Stimulated activated naive B cell treated with anti-CD40 and anti-IgM and Interleukin-4, amounts not matched to agents 10 μg/mL and 1 μg/mL and 100 μg/mL, for 72 hours (primary cell): ENCODE results near the gene NAV2.
A peak's percentile ranks its signal among the peaks of the same experiment; 100 is the strongest.

Experiments used
- ATAC-seq, 2 donors: fragments of 150-1000 bp; cut with Tn5 transposase; replicated peaks; 2 replicates each; pipeline ENCODE4 v1.10.0; 2021; ENCODE audit warnings: moderate library complexity in 1 of 2
- DNase-seq: peaks from one replicate; pipeline ENCODE4 v3.0.0; 2021
- H3K27ac Mint-ChIP-seq: one replicate; pipeline ENCODE4 v1.8.0; 2022; ENCODE audit warnings: mild to moderate bottlenecking, mixed read lengths
- H3K27me3 Mint-ChIP-seq, 2 donors: one replicate each; pipeline ENCODE4 v1.8.0; 2022; ENCODE audit warnings: mixed read lengths in 2 of 2
- H3K36me3 Mint-ChIP-seq, 2 donors: one replicate each; pipeline ENCODE4 v1.8.0; 2022; ENCODE audit warnings: mixed read lengths in 2 of 2, mild to moderate bottlenecking in 1 of 2
- H3K4me1 Mint-ChIP-seq, 2 donors: one replicate each; pipeline ENCODE4 v1.8.0; 2022; ENCODE audit warnings: mixed read lengths in 2 of 2, mild to moderate bottlenecking in 1 of 2
- H3K4me3 Mint-ChIP-seq, 2 donors: one replicate each; pipeline ENCODE4 v1.8.0; 2022; ENCODE audit warnings: mild to moderate bottlenecking in 2 of 2, mixed read lengths in 2 of 2, moderate library complexity in 1 of 2
- H3K9me3 Mint-ChIP-seq, 2 donors: one replicate each; pipeline ENCODE4 v1.8.0; 2022; ENCODE audit warnings: mixed read lengths in 2 of 2, mild to moderate bottlenecking in 1 of 2

Gene NAV2

GRCh38 chr11:19963697-19964387 lies 251.2 kb downstream of the NAV2 start:
- peak; percentile 39 to 53 for ATAC-seq
- DNase-seq, result no peak
- Mint-ChIP-seq H3K4me3 (no peak overlapping the region), H3K36me3 (peaks cover 0 to 4% of the 10 kb centered on the region in 2 donors), H3K9me3 (no peaks in the 10 kb centered on the region), H3K27me3 (peaks cover 17 to 43% of the 10 kb centered on the region in 2 donors), H3K27ac (no peak overlapping the region), H3K4me1 (peaks cover 21 to 32% of the 10 kb centered on the region in 2 donors)

GRCh38 chr11:19966441-19966840 lies 253.8 kb downstream of the NAV2 start:
- H3K36me3 Mint-ChIP-seq, result peaks cover 0 to 4% of the 10 kb centered on the region in 2 donors
- no peak overlapping the region for H3K4me3 Mint-ChIP-seq
- H3K27me3 Mint-ChIP-seq, result peaks cover 23 to 54% of the 10 kb centered on the region in 2 donors
- H3K4me1 Mint-ChIP-seq, result peaks cover 24 to 46% of the 10 kb centered on the region in 2 donors
- H3K27ac Mint-ChIP-seq, result no peak overlapping the region
- DNase-seq, result no peak
- H3K9me3 Mint-ChIP-seq, result no peaks in the 10 kb centered on the region
- no peak for ATAC-seq

DNA sequence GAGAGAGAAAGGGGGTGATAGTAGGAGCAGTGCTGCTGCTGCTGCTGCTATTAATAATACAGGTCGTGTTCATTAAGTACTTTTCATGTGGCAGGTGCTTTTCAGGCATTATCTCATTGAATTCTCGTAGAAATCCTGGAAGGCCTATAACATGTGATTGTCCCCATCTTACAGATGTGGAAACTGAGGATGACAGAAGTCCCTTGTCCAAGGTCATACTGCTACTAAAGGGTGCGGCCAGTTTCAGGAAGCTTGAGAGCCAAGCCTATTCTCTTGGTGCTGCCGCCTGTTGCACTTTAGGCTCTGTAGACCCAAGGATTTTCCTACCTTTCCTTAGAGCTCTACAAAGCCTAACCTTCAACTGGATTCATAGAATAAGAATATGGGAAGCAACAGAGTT lies 254.3 kb downstream of the NAV2 start:
- ATAC-seq, result no peak
- Mint-ChIP-seq H3K4me1 (peaks cover 24 to 48% of the 10 kb centered on the region in 2 donors), H3K27me3 (peaks cover 23 to 54% of the 10 kb centered on the region in 2 donors), H3K9me3 (no peaks in the 10 kb centered on the region), H3K27ac (no peak overlapping the region), H3K4me3 (no peak overlapping the region), H3K36me3 (peaks cover 0 to 4% of the 10 kb centered on the region in 2 donors)
- DNase-seq, result no peak

DNA sequence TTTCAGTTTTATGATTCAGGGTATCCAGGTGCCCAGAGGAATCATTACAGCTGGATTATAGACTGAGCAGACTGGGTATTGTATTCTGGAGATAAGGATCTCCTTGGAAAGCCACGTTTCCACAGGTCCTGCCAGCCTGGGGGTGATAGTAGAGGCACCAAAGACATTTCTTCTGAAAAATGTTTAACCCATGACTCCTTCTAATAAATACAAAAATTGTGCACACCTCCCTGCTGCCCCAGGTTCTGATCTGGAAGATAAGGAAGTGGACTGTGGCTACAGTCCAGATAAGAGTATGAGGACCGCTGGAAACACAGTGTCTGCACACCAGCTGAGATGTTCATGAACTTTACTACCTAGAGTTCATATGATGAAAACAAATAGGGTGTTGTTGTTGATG lies 255.2 kb downstream of the NAV2 start:
- H3K9me3 Mint-ChIP-seq, result no peaks in the 10 kb centered on the region
- peaks cover 23 to 54% of the 10 kb centered on the region in 2 donors for H3K27me3 Mint-ChIP-seq
- no peak overlapping the region for H3K4me3 Mint-ChIP-seq
- DNase-seq (no peak), ATAC-seq (no peak)
- H3K36me3 Mint-ChIP-seq, result peaks cover 0 to 4% of the 10 kb centered on the region in 2 donors
- no peak overlapping the region for H3K27ac Mint-ChIP-seq
- peaks cover 24 to 46% of the 10 kb centered on the region in 2 donors for H3K4me1 Mint-ChIP-seq

DNA sequence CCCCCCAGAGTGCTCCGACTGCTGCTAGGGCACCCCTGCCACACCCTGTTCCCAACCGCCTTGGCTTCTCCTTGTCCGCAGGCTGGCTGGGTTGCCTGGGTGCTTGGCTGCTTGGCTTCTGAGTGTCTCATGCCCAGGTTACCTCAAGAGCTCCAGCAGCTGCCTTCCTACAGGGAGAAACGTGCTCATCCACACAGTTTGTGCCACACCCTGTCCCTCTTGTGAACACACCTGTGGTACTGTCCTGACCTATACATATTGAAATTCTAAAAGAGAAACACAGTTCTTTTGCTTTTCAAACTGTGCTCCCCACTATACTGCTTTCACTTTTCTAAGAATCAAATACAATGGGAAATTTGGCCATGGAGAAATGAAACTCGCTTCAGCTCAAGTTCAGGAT lies 256.2 kb downstream of the NAV2 start:
- H3K4me1 Mint-ChIP-seq, result peaks cover 19 to 35% of the 10 kb centered on the region in 2 donors
- peaks cover 0 to 4% of the 10 kb centered on the region in 2 donors for H3K36me3 Mint-ChIP-seq
- ATAC-seq (peak in 1 of 2 donors; percentile 35), DNase-seq (no peak)
- H3K9me3 Mint-ChIP-seq, result no peaks in the 10 kb centered on the region
- H3K27ac Mint-ChIP-seq, result no peak overlapping the region
- no peak overlapping the region for H3K4me3 Mint-ChIP-seq
- H3K27me3 Mint-ChIP-seq, result peaks cover 23 to 57% of the 10 kb centered on the region in 2 donors

GRCh38 chr11:19970944-19971343 lies 258.3 kb downstream of the NAV2 start:
- Mint-ChIP-seq H3K4me1 (peaks cover 18 to 29% of the 10 kb centered on the region in 2 donors), H3K27me3 (peaks cover 17 to 51% of the 10 kb centered on the region in 2 donors), H3K27ac (no peak overlapping the region)

GRCh38 chr11:19972091-19972490 lies 259.5 kb downstream of the NAV2 start:
- H3K4me3 Mint-ChIP-seq, result no peak overlapping the region
- no peak for DNase-seq
- H3K4me1 Mint-ChIP-seq, result peaks cover 18 to 38% of the 10 kb centered on the region in 2 donors
- H3K36me3 Mint-ChIP-seq, result no peaks in the 10 kb centered on the region
- H3K27me3 Mint-ChIP-seq, result peaks cover 19 to 51% of the 10 kb centered on the region in 2 donors
- H3K27ac Mint-ChIP-seq, result no peak overlapping the region
- ATAC-seq, result no peak
- H3K9me3 Mint-ChIP-seq, result no peaks in the 10 kb centered on the region

More at GRCh38 chr11:19970944-19971343, 258.3 kb downstream of the NAV2 start:
- DNase-seq (no peak), ATAC-seq (peak; percentile 51 to 57)
- peaks cover 0 to 4% of the 10 kb centered on the region in 2 donors for H3K36me3 Mint-ChIP-seq
- no peaks in the 10 kb centered on the region for H3K9me3 Mint-ChIP-seq
- H3K4me3 Mint-ChIP-seq, result no peak overlapping the region

- ATAC-seq, result no peak
- Mint-ChIP-seq H3K27ac (no peak overlapping the region), H3K27me3 (peaks cover 24 to 49% of the 10 kb centered on the region in 2 donors), H3K4me1 (peaks cover 18 to 38% of the 10 kb centered on the region in 2 donors), H3K9me3 (no peaks in the 10 kb centered on the region), H3K36me3 (no peaks in the 10 kb centered on the region), H3K4me3 (no peak overlapping the region)
- DNase-seq, result no peak
These were observed 260.0 kb downstream of the NAV2 start for GRCh38 chr11:19972651-19973050.

DNA sequence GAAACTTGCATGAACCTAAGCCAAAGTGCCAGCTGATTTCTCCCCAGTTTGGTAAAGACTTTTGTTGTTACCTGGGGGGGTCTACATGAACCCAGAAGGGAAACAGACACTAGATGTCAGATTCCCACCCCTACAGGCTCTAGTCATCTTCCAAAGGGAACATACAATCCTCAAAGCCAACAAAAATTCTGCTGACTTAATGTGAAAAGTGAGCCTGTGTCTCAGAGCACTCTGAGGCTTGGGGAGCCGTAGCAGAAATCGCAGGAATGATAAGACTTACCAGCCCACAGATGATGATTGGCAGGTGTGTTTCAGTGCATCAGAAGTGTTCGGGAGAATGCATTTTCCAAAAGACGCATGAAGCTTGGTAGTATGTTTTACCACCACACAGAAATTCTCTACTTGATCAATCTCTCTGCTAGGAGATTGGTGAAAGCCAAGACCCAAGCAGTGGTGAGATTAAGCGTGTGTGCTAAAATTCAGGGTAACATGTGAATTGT lies 260.5 kb downstream of the NAV2 start:
- ATAC-seq, result no peak
- H3K9me3 Mint-ChIP-seq, result no peaks in the 10 kb centered on the region
- no peak overlapping the region for H3K4me3 Mint-ChIP-seq
- peaks cover 18 to 39% of the 10 kb centered on the region in 2 donors for H3K4me1 Mint-ChIP-seq
- no peak overlapping the region for H3K27ac Mint-ChIP-seq
- H3K27me3 Mint-ChIP-seq, result peaks cover 20 to 43% of the 10 kb centered on the region in 2 donors
- DNase-seq, result no peak
- no peaks in the 10 kb centered on the region for H3K36me3 Mint-ChIP-seq

DNA sequence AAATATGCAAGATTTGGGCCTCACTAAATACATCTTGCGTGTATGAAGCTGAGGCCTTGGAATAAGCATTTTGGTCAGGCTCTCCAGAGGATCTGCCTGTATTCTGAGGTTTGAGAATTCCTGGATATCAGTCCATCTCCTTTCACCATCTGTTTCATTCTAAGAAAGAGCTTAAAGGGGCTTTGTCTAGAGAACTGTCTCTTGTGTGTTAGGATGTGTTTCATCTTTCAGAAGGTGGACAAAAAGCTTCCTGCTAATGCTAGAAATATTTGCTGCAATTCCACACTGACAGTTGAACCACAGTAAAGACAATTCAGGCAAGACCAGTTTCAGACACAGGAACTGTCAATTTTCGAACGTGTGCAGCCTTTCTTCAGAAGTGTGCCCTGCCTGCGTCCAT lies 262.2 kb downstream of the NAV2 start:
- no peak for DNase-seq
- Mint-ChIP-seq H3K27ac (no peak overlapping the region), H3K36me3 (no peaks in the 10 kb centered on the region), H3K27me3 (peaks cover 20 to 33% of the 10 kb centered on the region in 2 donors), H3K4me3 (no peak overlapping the region), H3K4me1 (peaks cover 18 to 44% of the 10 kb centered on the region in 2 donors), H3K9me3 (no peaks in the 10 kb centered on the region)
- no peak for ATAC-seq

DNA sequence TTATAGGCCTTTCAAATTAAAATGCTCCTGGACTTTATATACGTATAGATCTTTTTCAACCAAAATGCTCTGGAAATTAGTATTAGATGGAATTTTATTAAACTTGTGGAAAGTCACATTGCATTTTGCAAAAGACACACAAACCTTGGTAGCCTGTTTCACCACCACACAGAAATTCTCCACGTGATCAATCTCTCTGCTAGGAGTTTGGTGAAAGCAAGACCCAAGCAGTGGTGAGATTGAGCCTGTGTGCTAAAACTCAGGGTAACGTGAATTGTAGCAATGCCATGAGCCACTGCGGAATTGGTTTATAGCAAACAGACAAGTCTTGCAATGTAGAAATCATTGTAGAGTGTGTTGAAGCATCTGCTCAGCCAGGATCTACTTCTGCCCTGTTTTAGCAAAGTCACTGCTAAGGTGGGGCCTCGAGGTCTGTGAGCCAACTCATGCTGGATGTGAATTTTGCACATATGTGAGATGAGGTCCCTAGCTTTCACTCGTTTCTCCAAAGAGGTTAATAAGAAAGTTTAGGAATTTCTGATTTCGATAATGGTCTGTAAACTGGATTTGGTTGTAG lies 262.9 kb downstream of the NAV2 start:
- H3K9me3 Mint-ChIP-seq, result no peaks in the 10 kb centered on the region
- no peaks in the 10 kb centered on the region for H3K36me3 Mint-ChIP-seq
- H3K27ac Mint-ChIP-seq, result no peak overlapping the region
- no peak for DNase-seq
- H3K27me3 Mint-ChIP-seq, result peaks cover 20 to 33% of the 10 kb centered on the region in 2 donors
- no peak for ATAC-seq
- H3K4me1 Mint-ChIP-seq, result peaks cover 15 to 42% of the 10 kb centered on the region in 2 donors
- H3K4me3 Mint-ChIP-seq, result no peak overlapping the region

- H3K27me3 Mint-ChIP-seq, result peaks cover 14 to 32% of the 10 kb centered on the region in 2 donors
- H3K4me3 Mint-ChIP-seq, result no peak overlapping the region
- H3K27ac Mint-ChIP-seq, result no peak overlapping the region
- no peaks in the 10 kb centered on the region for H3K36me3 Mint-ChIP-seq
- peaks cover 10 to 38% of the 10 kb centered on the region in 2 donors for H3K4me1 Mint-ChIP-seq
- no peak for DNase-seq
- no peak for ATAC-seq
- no peaks in the 10 kb centered on the region for H3K9me3 Mint-ChIP-seq
These were observed 263.8 kb downstream of the NAV2 start for GRCh38 chr11:19976281-19976941.

GRCh38 chr11:19977941-19978340 lies 265.3 kb downstream of the NAV2 start:
- no peaks in the 10 kb centered on the region for H3K36me3 Mint-ChIP-seq
- ATAC-seq (no peak), DNase-seq (no peak)
- no peak overlapping the region for H3K27ac Mint-ChIP-seq
- no peaks in the 10 kb centered on the region for H3K9me3 Mint-ChIP-seq
- peaks cover 9 to 36% of the 10 kb centered on the region in 2 donors for H3K4me1 Mint-ChIP-seq
- H3K4me3 Mint-ChIP-seq, result no peak overlapping the region
- H3K27me3 Mint-ChIP-seq, result peaks cover 14 to 34% of the 10 kb centered on the region in 2 donors

DNA sequence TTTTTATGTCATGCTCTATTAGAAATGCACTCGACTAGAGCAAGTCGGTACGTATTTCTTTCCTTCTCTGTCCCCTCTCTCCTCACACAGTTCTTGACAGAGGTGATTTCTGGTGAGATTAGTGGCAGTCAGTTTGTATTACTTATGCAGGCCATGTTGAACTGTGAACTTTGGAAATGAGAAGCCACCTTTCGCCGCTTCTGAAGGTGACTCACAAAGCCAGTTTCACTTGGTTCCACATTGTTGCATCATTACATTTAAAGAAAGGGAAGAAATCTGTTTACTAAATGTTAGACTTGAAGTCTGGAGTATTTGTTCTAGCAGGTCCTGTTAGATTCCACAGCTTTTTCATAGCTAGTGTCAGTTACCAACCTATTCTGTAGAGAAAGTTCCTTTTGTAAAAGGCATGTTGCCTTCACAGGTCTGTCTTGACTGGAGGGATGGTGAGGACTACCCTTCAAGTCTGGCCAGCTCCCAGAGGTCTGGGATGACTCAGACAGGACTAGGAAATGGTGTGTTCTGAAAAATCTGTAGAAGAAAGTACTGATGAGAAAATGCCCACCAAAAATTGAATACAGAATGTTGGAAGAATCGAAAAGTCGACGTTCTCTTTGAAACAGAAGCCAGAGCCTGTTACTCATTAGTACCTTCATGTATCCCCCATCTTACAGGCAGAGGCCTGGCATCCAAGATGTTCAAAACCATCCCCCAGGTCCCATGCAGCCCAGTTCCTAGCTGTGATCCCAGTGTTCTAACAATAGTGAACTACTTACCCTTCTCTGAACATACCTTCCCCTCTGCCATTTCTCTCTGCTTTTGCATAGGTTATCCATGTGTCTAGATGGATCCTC lies 266.3 kb downstream of the NAV2 start:
- ATAC-seq (peak; percentile 80), DNase-seq (peak; percentile 43)
- no peaks in the 10 kb centered on the region for H3K36me3 Mint-ChIP-seq
- no peaks in the 10 kb centered on the region for H3K9me3 Mint-ChIP-seq
- H3K27me3 Mint-ChIP-seq, result peaks cover 14 to 39% of the 10 kb centered on the region in 2 donors
- H3K4me1 Mint-ChIP-seq, result peaks cover 11 to 43% of the 10 kb centered on the region in 2 donors
- H3K27ac Mint-ChIP-seq, result peak overlapping the region; percentile 82
- peak overlapping the region; percentile 51 for H3K4me3 Mint-ChIP-seq
